Measurements from ENCODE around the gene EMX2.
"Not testable (repeated sequence)": the region's sequence is repeated elsewhere in the genome, so short reads cannot be mapped to it uniquely, and the experiment has no call there.

The EMX2 gene

GRCh38 chr10:117562896-117563737, 20.6 kb downstream of the EMX2 start:
- DNase-seq, result no peak

GRCh38 chr10:117563780-117564179, 21.2 kb downstream of the EMX2 start:
- DNase-seq, result no peak

GRCh38 chr10:117565068-117565467, 22.5 kb downstream of the EMX2 start:
- DNase-seq, result no peak

- no peak for DNase-seq
Measured at GRCh38 chr10:117568334-117568733, 25.8 kb downstream of the EMX2 start.

- no peak for DNase-seq
Measured at GRCh38 chr10:117569610-117570390, 27.3 kb downstream of the EMX2 start.

DNA sequence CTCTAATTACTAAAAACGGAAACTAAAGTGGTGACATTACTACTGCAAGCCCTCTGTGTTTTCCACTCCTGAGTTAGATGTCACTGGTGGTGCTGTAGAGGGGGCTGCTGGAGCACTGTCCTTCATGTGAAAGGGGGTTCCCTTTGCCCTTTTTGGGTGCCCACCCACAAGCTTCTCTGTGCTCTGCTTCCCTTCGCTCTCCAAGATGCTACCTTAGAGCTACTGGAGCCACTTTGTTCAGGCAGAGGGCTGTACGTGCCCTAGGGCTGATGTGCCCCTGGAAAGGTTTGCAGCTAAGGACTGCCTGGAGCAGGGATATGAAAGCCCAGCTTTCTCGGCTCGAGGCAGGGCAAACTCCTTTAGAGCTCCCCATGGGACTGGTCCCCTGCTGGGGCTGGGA, 28.3 kb downstream of the EMX2 start:
- DNase-seq, result no peak

- DNase-seq, result no peak
Measured at GRCh38 chr10:117574498-117575146, 32.1 kb downstream of the EMX2 start.

DNA sequence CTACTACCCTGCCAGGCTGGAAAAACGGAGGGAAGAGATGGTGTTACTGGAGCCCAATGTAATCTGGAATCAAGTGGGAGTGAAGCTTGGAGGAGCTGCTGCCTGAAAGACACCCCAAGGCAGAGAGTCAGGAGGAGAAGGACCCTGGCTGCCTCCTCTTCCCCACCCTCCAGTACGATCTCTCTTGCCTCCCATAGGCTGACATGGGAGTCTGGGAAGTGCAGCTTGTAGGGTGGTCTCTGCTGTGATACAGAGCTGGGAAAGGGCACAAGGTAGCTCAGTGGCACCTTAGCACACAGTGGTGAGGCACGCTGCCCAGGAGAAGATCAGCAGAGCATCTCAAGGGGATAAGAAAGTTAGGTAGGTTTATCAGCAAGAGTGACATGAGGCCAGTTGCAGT, 35.9 kb downstream of the EMX2 start:
- no peak for DNase-seq

- no peak for DNase-seq
Measured at GRCh38 chr10:117578999-117579590, 36.5 kb downstream of the EMX2 start.

GRCh38 chr10:117581961-117582360, 39.4 kb downstream of the EMX2 start:
- no peak for DNase-seq

GRCh38 chr10:117584831-117585230, 42.3 kb downstream of the EMX2 start:
- DNase-seq, result not testable (repeated sequence)

DNA sequence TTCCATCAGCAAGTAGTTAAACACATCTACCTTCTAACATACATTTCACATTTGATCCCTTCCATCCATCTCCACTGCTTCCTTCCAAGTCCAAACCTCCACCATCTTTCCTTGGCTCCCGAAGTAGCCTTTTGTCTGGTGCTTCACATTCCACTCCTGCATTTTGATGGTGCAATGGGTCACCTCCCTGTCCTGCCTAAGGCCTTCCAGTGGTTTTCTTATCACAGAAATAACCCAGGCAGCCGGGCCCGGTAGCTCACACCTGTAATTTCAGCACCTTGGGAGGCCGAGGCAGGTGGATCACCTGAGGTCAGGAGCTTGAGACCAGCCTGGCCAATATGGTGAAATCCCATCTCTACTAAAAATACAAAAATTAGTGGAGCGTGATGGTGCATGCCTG, 44.5 kb downstream of the EMX2 start:
- DNase-seq, result no peak

DNA sequence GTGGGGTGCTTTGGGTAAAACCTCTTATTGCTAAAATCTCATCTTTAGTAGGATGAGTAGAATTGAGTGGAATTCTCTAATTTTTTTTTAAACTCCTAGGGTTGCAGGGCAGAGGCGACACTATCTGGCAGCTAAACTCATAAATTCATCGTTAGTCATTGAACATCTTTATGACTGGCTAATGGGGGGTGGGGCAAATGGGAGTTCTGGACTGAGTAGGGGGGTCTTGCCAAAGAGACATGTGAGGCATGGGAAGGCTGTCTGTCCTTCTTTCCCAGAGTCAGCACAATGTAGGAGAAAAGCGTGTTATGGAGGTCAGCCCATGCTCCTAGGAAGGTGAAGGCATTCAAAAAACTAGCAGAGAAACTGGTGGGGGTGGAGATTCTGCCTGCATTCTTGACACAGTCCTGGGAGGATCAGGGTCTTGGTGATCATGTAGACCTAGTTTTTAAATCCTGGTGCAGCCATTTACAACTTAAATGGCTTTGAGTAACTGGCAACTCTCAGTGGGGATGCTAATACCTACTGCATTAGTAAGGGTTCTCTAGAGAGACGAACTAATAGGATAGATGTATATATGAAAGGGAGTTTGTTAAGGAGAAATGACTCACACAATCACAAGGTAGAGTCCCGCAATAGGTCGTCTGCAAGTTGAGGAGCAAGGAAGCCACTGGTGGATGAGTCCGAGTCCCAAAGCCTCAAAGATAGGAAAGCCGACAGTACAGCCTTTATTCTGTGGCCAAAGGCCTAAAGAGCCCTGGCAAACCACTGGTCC, 47.7 kb downstream of the EMX2 start:
- no peak for DNase-seq

- DNase-seq, result no peak
Measured at GRCh38 chr10:117591043-117591442, 48.5 kb downstream of the EMX2 start.

GRCh38 chr10:117594722-117595121, 52.2 kb downstream of the EMX2 start:
- DNase-seq, result no peak

GRCh38 chr10:117596706-117597105, 54.2 kb downstream of the EMX2 start:
- no peak for DNase-seq

- no peak for DNase-seq
Measured at GRCh38 chr10:117597216-117597615, 54.7 kb downstream of the EMX2 start.
